CD4-positive, alpha-beta memory T cell (primary cell): ENCODE data around the gene FUOM. TPM values are rescaled to one million over a fixed set of nuclear protein-coding genes. Genes with fewer than 3 reads are reported as not detected.
A peak's percentile ranks its signal among the peaks of the same experiment; 100 is the strongest.

Source experiments
- CTCF ChIA-PET: fragments of 350-600 bp; sonication (Branson Sonifier 250); formaldehyde crosslinking; loops from one replicate; lab custom pipeline; 2021; ENCODE audit warnings: inconsistent platforms; ENCODE audit not compliant: partially characterized antibody; lab: Charles Lee
- POLR2A ChIA-PET: fragments of 350-600 bp; sonication (Branson Sonifier 250); formaldehyde crosslinking; loops from one replicate; lab custom pipeline; 2021; ENCODE audit not compliant: partially characterized antibody; lab: Charles Lee
- DNase-seq, 5 donors: peaks; one replicate each; pipeline versions ENCODE4 v3.0.0 to v3.0.0-alpha.2; 2020 to 2022; ENCODE audit warnings: mixed read lengths in 1 of 5
- H3K27ac ChIP-seq: one replicate; pipeline ENCODE4 v1.7.0; 2013; ENCODE audit warnings: low read depth, low read length
- H3K27me3 ChIP-seq: 2 replicates; pipeline ENCODE4 v1.7.0; 2013; ENCODE audit warnings: mild to moderate bottlenecking, low read length, moderate library complexity; ENCODE audit not compliant: insufficient read depth
- H3K36me3 ChIP-seq: 2 replicates; pipeline ENCODE4 v1.7.0; 2013; ENCODE audit warnings: mild to moderate bottlenecking, low read length, moderate library complexity; ENCODE audit not compliant: insufficient read depth
- H3K4me1 ChIP-seq: 2 replicates; pipeline ENCODE4 v1.7.0; 2013; ENCODE audit warnings: mild to moderate bottlenecking, low read length, moderate library complexity; ENCODE audit not compliant: insufficient read depth
- H3K4me3 ChIP-seq, 2 donors: one replicate each; pipeline ENCODE4 v1.7.0; 2013; ENCODE audit warnings: low read length in 2 of 2, mild to moderate bottlenecking in 1 of 2
- H3K9me3 ChIP-seq, 2 donors: one replicate each; pipeline ENCODE4 v1.7.0; 2013; ENCODE audit warnings: low read length in 2 of 2, control low read depth in 1 of 2; ENCODE audit not compliant: control insufficient read depth in 1 of 2
- H3K27ac Mint-ChIP-seq, 7 donors: one replicate each; pipeline ENCODE4 v1.8.0; 2020 to 2021; ENCODE audit warnings: mixed read lengths in 7 of 7, mild to moderate bottlenecking in 6 of 7, inconsistent platforms in 3 of 7, moderate library complexity in 3 of 7
- H3K27me3 Mint-ChIP-seq, 2 donors: one replicate each; pipeline ENCODE4 v1.8.0; 2020 to 2021; ENCODE audit warnings: mixed read lengths in 2 of 2
- H3K36me3 Mint-ChIP-seq, 2 donors: one replicate each; pipeline ENCODE4 v1.8.0; 2020 to 2021; ENCODE audit warnings: mixed read lengths in 2 of 2, inconsistent platforms in 1 of 2, mild to moderate bottlenecking in 1 of 2
- H3K4me1 Mint-ChIP-seq, 4 donors: one replicate each; pipeline ENCODE4 v1.8.0; 2020 to 2021; ENCODE audit warnings: mixed read lengths in 4 of 4, mild to moderate bottlenecking in 1 of 4
- H3K4me3 Mint-ChIP-seq, 8 donors: one replicate each; pipeline ENCODE4 v1.8.0; 2020 to 2021; ENCODE audit warnings: mixed read lengths in 8 of 8, mild to moderate bottlenecking in 7 of 8, moderate library complexity in 6 of 8, inconsistent platforms in 3 of 8
- H3K9me3 Mint-ChIP-seq, 8 donors: one replicate each; pipeline ENCODE4 v1.8.0; 2020 to 2021; ENCODE audit warnings: mixed read lengths in 8 of 8, mild to moderate bottlenecking in 5 of 8, inconsistent platforms in 3 of 8, moderate library complexity in 1 of 8
- intact Hi-C: fragments of 100-400 bp; cut with micrococcal nuclease; formaldehyde crosslinking; loops from one replicate; pipeline ENCODE4 v1.15.1; 2023
- polyA plus RNA-seq, 2 donors: library from polyadenylated mRNA; unstranded; fragments of 300-500 nt; fragmentation: Illumina TruSeq; gene quantifications; one replicate each; pipeline ENCODE4 v1.2.3, GENCODE V29; 2021
- total RNA-seq, 2 experiments: library from RNA; stranded (reverse); gene quantifications; one replicate each; pipeline ENCODE4 v1.2.3, GENCODE V29; 2021

Gene FUOM
- total and polyA plus RNA-seq, 4 experiments from 2014 or later, result 15.6 to 18.1 (median 16.7) TPM

- intact Hi-C loops, result no loop called here
- Histone ChIP-seq H3K27ac (no peak overlapping the region), H3K4me3 (no peak overlapping the region), H3K9me3 (no peaks in the 10 kb centered on the region), H3K4me1 (no peaks in the 10 kb centered on the region), H3K36me3 (no peaks in the 10 kb centered on the region), H3K27me3 (peaks cover 4% of the 10 kb centered on the region)
- CTCF ChIA-PET, result no interaction called here
- Mint-ChIP-seq H3K36me3 (no peaks in the 10 kb centered on the region), H3K9me3 (no peaks in the 10 kb centered on the region), H3K4me1 (peaks cover 0 to 3% (median under 1%) of the 10 kb centered on the region in 4 donors), H3K27ac (peak overlapping the region in 1 of 7 donors; percentile 77), H3K27me3 (peaks cover 17 to 24% of the 10 kb centered on the region in 2 donors), H3K4me3 (peak overlapping the region in 1 of 8 donors; percentile 49)
- no peak for DNase-seq
- POLR2A ChIA-PET, result no interaction called here
Measured at GRCh38 chr10:133349160-133349568, 8.7 kb downstream of the FUOM start.

- intact Hi-C loops, result no loop called here
- H3K27ac ChIP-seq, result no peak overlapping the region
- H3K4me1 ChIP-seq, result no peaks in the 10 kb centered on the region
- peaks cover 9% of the 10 kb centered on the region for H3K27me3 ChIP-seq
- H3K9me3 Mint-ChIP-seq, result no peaks in the 10 kb centered on the region
- peaks cover 0 to 3% (median under 1%) of the 10 kb centered on the region in 4 donors for H3K4me1 Mint-ChIP-seq
- H3K36me3 Mint-ChIP-seq, result no peaks in the 10 kb centered on the region
- H3K36me3 ChIP-seq, result no peaks in the 10 kb centered on the region
- peaks cover 20 to 29% of the 10 kb centered on the region in 2 donors for H3K27me3 Mint-ChIP-seq
- H3K4me3 ChIP-seq, result no peak overlapping the region
- POLR2A ChIA-PET, result interaction anchor here (1.1 to 1.7 kb wide), 2 partner anchors 9 to 11 kb away, joined by 5 read pairs; partner anchors contain the start of genes CALY and FUOM
- no peak overlapping the region for H3K4me3 Mint-ChIP-seq
- no peaks in the 10 kb centered on the region for H3K9me3 ChIP-seq
- CTCF ChIA-PET, result no interaction called here
- H3K27ac Mint-ChIP-seq, result no peak overlapping the region
- no peak for DNase-seq
Measured at GRCh38 chr10:133347710-133348517, 9.9 kb downstream of the FUOM start.

GRCh38 chr10:133346413-133346812, 11.4 kb downstream of the FUOM start:
- Mint-ChIP-seq H3K4me3 (no peak overlapping the region), H3K9me3 (no peaks in the 10 kb centered on the region), H3K27me3 (peaks cover 20 to 32% of the 10 kb centered on the region in 2 donors), H3K4me1 (peaks cover 0 to 3% (median under 1%) of the 10 kb centered on the region in 4 donors), H3K36me3 (no peaks in the 10 kb centered on the region), H3K27ac (no peak overlapping the region)
- no peaks in the 10 kb centered on the region for H3K4me1 ChIP-seq
- no peak overlapping the region for H3K4me3 ChIP-seq
- no peak for DNase-seq
- CTCF ChIA-PET, result interaction anchor here (1.3 kb wide), 1 partner anchor 17 kb away, joined by 7 read pairs; no protein-coding TSS in a partner anchor
- intact Hi-C loops, result no loop called here
- H3K27me3 ChIP-seq, result peaks cover 11% of the 10 kb centered on the region
- no peaks in the 10 kb centered on the region for H3K36me3 ChIP-seq
- POLR2A ChIA-PET, result interaction anchor here (1.7 kb wide), 1 partner anchor 10 kb away, joined by 5 read pairs; the partner anchor contains the start of gene CALY
- H3K9me3 ChIP-seq, result no peaks in the 10 kb centered on the region
- no peak overlapping the region for H3K27ac ChIP-seq

- no peaks in the 10 kb centered on the region for H3K9me3 ChIP-seq
- ChIA-PET POLR2A (interaction anchor here (2.0 kb wide), 1 partner anchor 9 kb away, joined by 5 read pairs; no protein-coding TSS in a partner anchor), CTCF (no interaction called here)
- no peak overlapping the region for H3K4me3 ChIP-seq
- no peaks in the 10 kb centered on the region for H3K36me3 ChIP-seq
- Mint-ChIP-seq H3K9me3 (no peaks in the 10 kb centered on the region), H3K36me3 (no peaks in the 10 kb centered on the region), H3K27ac (no peak overlapping the region), H3K27me3 (peaks cover 19 to 30% of the 10 kb centered on the region in 2 donors), H3K4me1 (peaks cover 0 to 2% (median under 1%) of the 10 kb centered on the region in 4 donors), H3K4me3 (no peak overlapping the region)
- DNase-seq, result no peak
- H3K4me1 ChIP-seq, result no peaks in the 10 kb centered on the region
- peaks cover 10% of the 10 kb centered on the region for H3K27me3 ChIP-seq
- H3K27ac ChIP-seq, result no peak overlapping the region
- intact Hi-C loops, result no loop called here
Measured at GRCh38 chr10:133344236-133344635, 13.6 kb downstream of the FUOM start.

- no peaks in the 10 kb centered on the region for H3K36me3 Mint-ChIP-seq
- Histone ChIP-seq H3K9me3 (no peaks in the 10 kb centered on the region), H3K4me3 (no peak overlapping the region), H3K27me3 (peaks cover 7% of the 10 kb centered on the region), H3K4me1 (no peaks in the 10 kb centered on the region), H3K36me3 (no peaks in the 10 kb centered on the region), H3K27ac (no peak overlapping the region)
- H3K4me3 Mint-ChIP-seq, result no peak overlapping the region
- POLR2A ChIA-PET, result interaction anchor here (2.0 kb wide), 1 partner anchor 10 kb away, joined by 5 read pairs; no protein-coding TSS in a partner anchor
- CTCF ChIA-PET, result interaction anchor here (2.0 kb wide), 1 partner anchor 14 kb away, joined by 6 read pairs; no protein-coding TSS in a partner anchor
- intact Hi-C loops, result no loop called here
- H3K27ac Mint-ChIP-seq, result peak overlapping the region in 1 of 7 donors; percentile 22
- H3K27me3 Mint-ChIP-seq, result peaks cover 16 to 27% of the 10 kb centered on the region in 2 donors
- no peaks in the 10 kb centered on the region for H3K4me1 Mint-ChIP-seq
- no peaks in the 10 kb centered on the region for H3K9me3 Mint-ChIP-seq
- no peak for DNase-seq
Measured at GRCh38 chr10:133343558-133343957, 14.3 kb downstream of the FUOM start.

GRCh38 chr10:133342942-133343341, 14.9 kb downstream of the FUOM start:
- no peaks in the 10 kb centered on the region for H3K36me3 Mint-ChIP-seq
- H3K4me1 Mint-ChIP-seq, result no peaks in the 10 kb centered on the region
- DNase-seq, result no peak
- ChIA-PET POLR2A (interaction anchor here (2.0 kb wide), 1 partner anchor 11 kb away, joined by 5 read pairs; no protein-coding TSS in a partner anchor), CTCF (interaction anchor here (2.0 kb wide), 1 partner anchor 14 kb away, joined by 6 read pairs; no protein-coding TSS in a partner anchor)
- Histone ChIP-seq H3K4me3 (no peak overlapping the region), H3K4me1 (peaks cover under 1% of the 10 kb centered on the region), H3K27ac (no peak overlapping the region), H3K27me3 (peaks cover 7% of the 10 kb centered on the region), H3K36me3 (no peaks in the 10 kb centered on the region), H3K9me3 (no peaks in the 10 kb centered on the region)
- H3K4me3 Mint-ChIP-seq, result no peak overlapping the region
- H3K27ac Mint-ChIP-seq, result no peak overlapping the region
- intact Hi-C loops, result no loop called here
- H3K27me3 Mint-ChIP-seq, result peaks cover 16 to 27% of the 10 kb centered on the region in 2 donors
- no peaks in the 10 kb centered on the region for H3K9me3 Mint-ChIP-seq

GRCh38 chr10:133341983-133342382, 15.8 kb downstream of the FUOM start:
- Mint-ChIP-seq H3K9me3 (no peaks in the 10 kb centered on the region), H3K27me3 (peaks cover 16 to 27% of the 10 kb centered on the region in 2 donors), H3K27ac (no peak overlapping the region), H3K36me3 (no peaks in the 10 kb centered on the region), H3K4me3 (no peak overlapping the region), H3K4me1 (no peaks in the 10 kb centered on the region)
- Histone ChIP-seq H3K4me1 (peaks cover 10% of the 10 kb centered on the region), H3K36me3 (no peaks in the 10 kb centered on the region), H3K27ac (no peak overlapping the region), H3K27me3 (peaks cover 7% of the 10 kb centered on the region), H3K4me3 (no peak overlapping the region), H3K9me3 (no peaks in the 10 kb centered on the region)
- ChIA-PET POLR2A (no interaction called here), CTCF (interaction anchor here (2.0 kb wide), 1 partner anchor 13 kb away, joined by 6 read pairs; no protein-coding TSS in a partner anchor)
- DNase-seq, result no peak
- intact Hi-C loops, result no loop called here
